ENCODE results near the gene DNAJC17. TPM values are rescaled to one million over a fixed set of nuclear protein-coding genes. Genes with fewer than 3 reads are reported as not detected.

DNAJC17 gene
- total RNA-seq, 1 experiment from 2014 or later, result 27.3 TPM

- no peak for DNase-seq (ENCODE audit: extremely low read depth, low read depth)
Observed at GRCh38 chr15:40746916-40747418, 60.3 kb downstream of the DNAJC17 start.

GRCh38 chr15:40744815-40745152, 62.5 kb downstream of the DNAJC17 start:
- DNase-seq (ENCODE audit: extremely low read depth, low read depth), result no peak

- DNase-seq (ENCODE audit: extremely low read depth, low read depth), result no peak
Observed at GRCh38 chr15:40743921-40744814, 63.1 kb downstream of the DNAJC17 start.

GRCh38 chr15:40743485-40743901, 63.8 kb downstream of the DNAJC17 start:
- no peak for DNase-seq (ENCODE audit: extremely low read depth, low read depth)

- DNase-seq (ENCODE audit: extremely low read depth, low read depth), result no peak
Observed at GRCh38 chr15:40739854-40740253, 67.4 kb downstream of the DNAJC17 start.

- DNase-seq (ENCODE audit: extremely low read depth, low read depth), result no peak
Observed at GRCh38 chr15:40739047-40739446, 68.2 kb downstream of the DNAJC17 start.

GRCh38 chr15:40737048-40737447, 70.2 kb downstream of the DNAJC17 start:
- DNase-seq (ENCODE audit: extremely low read depth, low read depth), result no peak

GRCh38 chr15:40736575-40736974, 70.7 kb downstream of the DNAJC17 start:
- DNase-seq (ENCODE audit: extremely low read depth, low read depth), result no peak

GRCh38 chr15:40731034-40731433, 76.2 kb downstream of the DNAJC17 start:
- DNase-seq (ENCODE audit: extremely low read depth, low read depth), result no peak

- no peak for DNase-seq (ENCODE audit: extremely low read depth, low read depth)
Observed at GRCh38 chr15:40723919-40724318, 83.4 kb downstream of the DNAJC17 start.

GRCh38 chr15:40722934-40723333, 84.3 kb downstream of the DNAJC17 start:
- DNase-seq (ENCODE audit: extremely low read depth, low read depth), result no peak

- DNase-seq (ENCODE audit: extremely low read depth, low read depth), result no peak
Observed at GRCh38 chr15:40722354-40722753, 84.9 kb downstream of the DNAJC17 start.

GRCh38 chr15:40721701-40722100, 85.6 kb downstream of the DNAJC17 start:
- no peak for DNase-seq (ENCODE audit: extremely low read depth, low read depth)

- no peak for DNase-seq (ENCODE audit: extremely low read depth, low read depth)
Observed at GRCh38 chr15:40716165-40716564, 91.1 kb downstream of the DNAJC17 start.

Small RNAs within 50 kb of the gene (small RNA-seq; reads per million reads assigned to genes)
- 0 reads per million in 2 experiments for gene SUMO2P15

Other genes starting within 250 kb of the DNAJC17 start
- 17.0 and 17.8 TPM in 2 replicates for gene CCDC32, start 242.4 kb downstream of the DNAJC17 start, total RNA-seq (2014; rRNA removed; shearing (Covaris generic))
- 13.3 and 13.5 TPM in 2 replicates for gene RPUSD2, start 238.2 kb downstream of the DNAJC17 start, total RNA-seq (2014; rRNA removed; shearing (Covaris generic))
- 24.8 and 25.2 TPM in 2 replicates for gene KNL1, start 213.2 kb downstream of the DNAJC17 start, total RNA-seq (2014; rRNA removed; shearing (Covaris generic))
- gene RAD51, start 112.3 kb downstream of the DNAJC17 start, total RNA-seq (2014; rRNA removed; shearing (Covaris generic)), result 4.3 and 7.1 TPM in 2 replicates
- gene RMDN3, start 52.2 kb downstream of the DNAJC17 start, total RNA-seq (2014; rRNA removed; shearing (Covaris generic)), result 15.2 and 19.7 TPM in 2 replicates
- 7.1 and 8.7 TPM in 2 replicates for gene GCHFR, start 43.4 kb downstream of the DNAJC17 start, total RNA-seq (2014; rRNA removed; shearing (Covaris generic))
- gene C15orf62, start 37.5 kb downstream of the DNAJC17 start, total RNA-seq (2014; rRNA removed; shearing (Covaris generic)), result 0.25 and 0.40 TPM in 2 replicates
- 9.6 and 14.6 TPM in 2 replicates for gene ZFYVE19, start 384 bp downstream of the DNAJC17 start, total RNA-seq (2014; rRNA removed; shearing (Covaris generic))
- not detected in 2 replicates for gene PPP1R14D, start 21.2 kb upstream of the DNAJC17 start, total RNA-seq (2014; rRNA removed; shearing (Covaris generic))
- gene SPINT1, start 36.6 kb upstream of the DNAJC17 start, total RNA-seq (2014; rRNA removed; shearing (Covaris generic)), result 1.7 and 2.4 TPM in 2 replicates
- 0.14 and 0.57 TPM in 2 replicates for gene RHOV, start 66.8 kb upstream of the DNAJC17 start, total RNA-seq (2014; rRNA removed; shearing (Covaris generic))
- 10.5 and 11.4 TPM in 2 replicates for gene VPS18, start 87.0 kb upstream of the DNAJC17 start, total RNA-seq (2014; rRNA removed; shearing (Covaris generic))
- gene DLL4, start 121.9 kb upstream of the DNAJC17 start, total RNA-seq (2014; rRNA removed; shearing (Covaris generic)), result 0.05 TPM in 1 of 2 replicates, not detected in the other
- 61.1 and 66.9 TPM in 2 replicates for gene CHAC1, start 146.0 kb upstream of the DNAJC17 start, total RNA-seq (2014; rRNA removed; shearing (Covaris generic))